GM12864 (cell line): ENCODE results near the gene APLN.

ENCODE experiments used
- DNase-seq: peaks from one replicate; pipeline ENCODE4 v3.0.0-alpha.2; 2011; ENCODE audit warnings: low read depth
- H3K4me3 ChIP-seq: 2 replicates; pipeline ENCODE4 v1.5.1; 2011; ENCODE audit warnings: mild to moderate bottlenecking, low read depth, low read length, control low read depth
- CTCF ChIP-seq: IDR thresholded peaks from 2 replicates; pipeline ENCODE4 v1.5.1; 2011; ENCODE audit warnings: low read depth, mild to moderate bottlenecking, moderate library complexity, low read length, control low read depth, inconsistent platforms; ENCODE audit errors: missing control alignments

APLN gene

GRCh38 chrX:129654652-129655546, at the start of gene APLN:
Gene APLN (minus strand): TSS chrX:129654956. CDS start chrX:129654630, 326 bp downstream.
- no peak for DNase-seq
- TF ChIP-seq CTCF, result no peak

GRCh38 chrX:129704491-129704890, 49.7 kb upstream of the APLN start:
- no peak for DNase-seq
- no peak for TF ChIP-seq CTCF

More at GRCh38 chrX:129654652-129655546, at the start of gene APLN:
- peak within 1 kb of the TSS; percentile 44 for H3K4me3 ChIP-seq

GRCh38 chrX:129701624-129702069, 46.9 kb upstream of the APLN start:
- no peak overlapping the region for H3K4me3 ChIP-seq
- DNase-seq, result no peak
- TF ChIP-seq CTCF, result no peak

More at GRCh38 chrX:129704491-129704890, 49.7 kb upstream of the APLN start:
- H3K4me3 ChIP-seq, result no peak overlapping the region

- TF ChIP-seq CTCF, result no peak
- no peak overlapping the region for H3K4me3 ChIP-seq
- DNase-seq, result no peak
Measured at GRCh38 chrX:129700536-129700935, 45.8 kb upstream of the APLN start.

GRCh38 chrX:129698150-129698549, 43.4 kb upstream of the APLN start:
- H3K4me3 ChIP-seq, result no peak overlapping the region
- TF ChIP-seq CTCF, result no peak
- no peak for DNase-seq

GRCh38 chrX:129697204-129697829, 42.6 kb upstream of the APLN start:
- DNase-seq, result no peak
- TF ChIP-seq CTCF, result no peak
- no peak overlapping the region for H3K4me3 ChIP-seq
